GM18502 (cell line): ENCODE measurements around the gene OSTC.

ENCODE experiments used
- ATAC-seq: cut with Tn5 transposase; IDR thresholded peaks from one replicate; pipeline ENCODE4 v1.9.1; 2021; ENCODE audit warnings: mild to moderate bottlenecking; ENCODE audit not compliant: unreplicated experiment, poor library complexity

The OSTC gene

DNA sequence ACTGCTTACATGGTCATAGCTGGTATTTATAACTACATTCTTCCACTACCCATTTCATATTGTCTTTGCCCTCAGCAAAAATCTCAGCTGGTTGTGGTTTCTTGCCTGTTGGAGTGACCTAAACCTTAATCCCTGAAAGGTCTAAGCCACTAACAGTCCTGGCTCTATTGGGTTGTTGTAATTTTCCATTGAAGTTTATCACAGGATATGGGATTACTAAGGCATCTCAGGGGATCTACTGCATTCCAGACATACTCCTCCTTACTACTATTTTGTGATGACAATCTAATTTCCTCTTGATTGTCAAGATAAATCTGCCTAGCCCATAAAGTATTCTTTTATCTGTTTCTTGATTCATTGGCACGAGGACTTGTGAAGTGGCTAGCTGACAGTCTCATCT is 6.2 kb upstream of the OSTC start:
- ATAC-seq, result no peak

DNA sequence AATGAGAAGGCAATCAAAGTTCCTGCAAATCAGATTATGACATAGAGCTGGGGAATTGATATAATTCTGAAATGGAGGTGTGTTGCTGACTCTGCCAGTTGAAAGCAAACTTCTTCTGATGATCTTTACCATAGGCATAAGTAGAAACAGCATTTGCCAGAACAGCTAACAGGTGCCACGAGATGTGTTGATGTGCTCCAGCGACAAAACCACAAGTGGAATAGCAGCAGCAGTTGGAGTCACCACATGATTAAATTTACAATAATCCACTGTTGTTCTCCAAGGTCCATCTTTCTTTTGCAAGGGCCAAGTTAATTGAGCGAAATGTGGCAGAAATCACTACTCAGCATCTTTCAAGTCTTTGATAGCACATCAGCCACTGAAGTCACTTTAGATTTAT is 3.7 kb upstream of the OSTC start:
- no peak for ATAC-seq

DNA sequence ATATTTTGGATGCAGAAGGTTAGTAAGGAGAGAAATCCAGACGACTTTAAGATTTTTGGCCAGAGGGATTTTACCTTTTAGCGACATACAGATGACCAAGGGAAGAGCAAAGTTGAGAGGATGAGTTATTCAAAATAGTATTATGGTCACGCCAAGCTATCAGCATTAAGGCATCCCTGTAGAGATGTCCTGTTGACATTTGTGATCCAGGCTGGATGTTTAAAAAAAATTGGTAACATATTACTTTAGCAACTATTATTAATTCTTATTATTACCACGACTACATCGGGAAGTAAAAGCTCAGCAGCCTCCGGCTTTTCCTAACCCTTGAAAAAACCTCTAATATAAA is 562 bp upstream of the OSTC start:
- peak; percentile 17 for ATAC-seq

DNA sequence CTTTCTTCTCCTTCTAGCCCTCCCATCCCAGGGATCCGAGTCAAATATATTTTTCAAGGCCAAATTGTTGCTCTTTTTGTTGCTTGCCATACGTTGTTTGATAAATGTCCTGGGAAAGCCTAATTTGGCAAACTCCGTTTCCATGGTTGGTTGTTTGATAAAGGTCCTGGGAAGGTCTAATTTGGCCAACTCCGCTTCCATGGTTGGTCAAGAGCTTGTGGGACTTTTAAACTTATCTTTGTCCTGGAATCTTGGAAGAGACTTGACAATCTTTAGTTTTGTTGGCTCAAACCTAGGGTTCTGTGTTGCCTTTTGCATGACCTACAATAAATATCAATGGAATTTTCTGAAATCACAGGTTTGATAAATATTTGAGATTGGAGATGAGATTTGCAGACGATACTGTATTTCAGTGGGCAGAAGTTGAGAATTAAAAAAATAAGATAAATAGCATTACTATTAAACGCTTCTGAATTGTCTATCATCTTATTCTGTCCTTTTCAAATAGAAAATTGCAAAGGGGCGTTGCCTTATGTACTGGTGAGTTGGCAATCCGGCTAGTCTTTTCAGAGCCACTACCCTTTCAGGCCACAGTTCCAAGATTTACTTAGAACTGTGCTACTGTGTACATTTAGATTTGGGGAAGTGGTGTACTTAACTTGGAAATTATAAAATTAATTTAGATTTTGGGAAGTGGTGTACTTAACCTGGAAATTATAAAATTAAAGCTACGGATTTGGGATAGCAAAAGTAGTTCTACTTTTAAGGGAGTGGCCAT is 804 bp downstream of the OSTC start:
- peak; percentile 37 for ATAC-seq

DNA sequence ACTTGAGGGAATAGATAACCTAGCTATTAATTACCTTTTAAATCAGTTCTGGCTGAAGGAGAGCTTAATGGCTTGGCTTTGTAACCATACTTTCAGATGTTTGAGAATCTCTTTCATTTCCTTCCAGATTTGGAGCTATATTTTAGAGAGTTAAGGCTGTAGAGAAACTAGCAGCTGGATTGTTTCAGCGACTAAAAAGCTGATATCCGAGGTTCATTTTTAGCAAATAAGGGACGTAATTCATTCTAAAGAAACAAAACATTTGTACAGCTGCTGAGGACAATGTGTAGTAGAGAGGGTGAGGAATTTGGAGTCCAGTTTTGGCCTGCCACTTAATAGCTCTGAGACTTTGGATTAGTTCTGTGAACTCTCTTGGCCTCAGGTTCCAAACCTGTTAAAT is 12.2 kb downstream of the OSTC start:
- no peak for ATAC-seq

DNA sequence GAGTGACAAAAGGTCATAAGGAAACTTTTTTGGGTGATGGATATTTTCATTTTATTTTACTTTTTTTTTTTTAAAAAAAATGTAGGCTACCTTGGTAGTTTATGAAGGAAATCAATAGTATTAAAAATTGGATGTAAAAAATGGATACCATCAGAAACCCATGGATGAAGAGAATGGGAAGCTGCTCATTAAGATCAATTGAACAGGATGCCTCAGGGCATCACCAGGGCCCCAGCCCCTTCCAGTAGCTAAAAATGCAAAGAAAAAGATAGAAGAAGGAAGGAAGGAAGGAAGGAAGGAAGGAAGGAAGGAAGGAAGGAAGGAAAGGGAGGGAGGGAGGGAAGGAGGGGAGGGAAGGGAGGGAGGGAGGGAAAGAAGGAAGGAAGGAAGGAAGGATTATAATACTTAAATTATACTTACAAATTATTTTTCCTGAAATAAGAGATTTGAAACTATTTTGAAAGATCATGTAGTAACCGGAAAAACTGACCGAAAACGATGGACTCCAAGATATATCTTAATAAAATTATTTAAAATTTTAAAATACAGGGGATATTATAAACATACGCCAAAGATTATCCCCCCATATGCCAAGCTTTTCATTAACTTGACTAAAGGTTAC is 24.1 kb downstream of the OSTC start:
- ATAC-seq, result no peak

- ATAC-seq, result no peak
Measured at GRCh38 chr4:108681321-108681809, 31.0 kb downstream of the OSTC start.

DNA sequence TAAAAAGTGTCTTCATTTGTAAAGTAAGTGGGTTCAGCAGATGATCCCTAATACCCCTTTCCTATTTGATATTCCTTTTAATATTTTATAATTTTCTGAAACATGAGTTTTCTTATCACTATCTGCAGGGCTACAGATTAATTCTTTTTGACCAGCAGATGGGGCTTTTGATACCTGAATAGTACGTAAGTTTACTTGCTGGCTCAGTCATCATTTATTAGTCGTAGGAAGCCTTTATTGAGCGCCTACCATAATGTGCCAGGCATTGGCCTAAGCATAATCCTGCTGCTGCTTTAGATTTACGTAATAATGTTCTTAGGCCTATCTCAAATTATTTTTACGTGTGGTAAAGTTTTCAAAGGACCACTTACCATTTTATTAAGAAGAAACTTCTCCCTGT is 33.1 kb downstream of the OSTC start:
- ATAC-seq, result peak; percentile 47

GRCh38 chr4:108685036-108685686 is 34.8 kb downstream of the OSTC start:
- ATAC-seq, result no peak

DNA sequence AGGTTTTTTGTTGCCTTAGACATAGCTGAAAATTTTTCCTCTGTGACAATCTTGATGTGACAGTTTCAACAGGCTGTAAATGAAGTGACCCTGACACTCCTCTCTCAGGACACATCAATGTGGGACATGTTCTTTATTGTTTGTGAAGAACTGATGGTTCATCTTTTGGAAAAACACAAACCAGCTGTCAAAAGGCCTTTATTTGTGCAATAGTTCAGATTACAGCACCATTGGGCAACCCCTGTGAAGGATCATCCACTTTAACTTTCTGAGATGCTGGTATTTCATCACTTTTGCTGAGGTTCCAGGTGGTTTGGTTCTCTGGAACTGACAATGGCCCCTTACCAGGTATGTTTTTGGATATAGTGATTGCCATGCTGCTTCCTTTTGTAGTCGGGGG is 40.3 kb downstream of the OSTC start:
- ATAC-seq, result no peak

GRCh38 chr4:108693211-108693610 is 42.8 kb downstream of the OSTC start:
- no peak for ATAC-seq

GRCh38 chr4:108693819-108694218 is 43.4 kb downstream of the OSTC start:
- ATAC-seq, result no peak

DNA sequence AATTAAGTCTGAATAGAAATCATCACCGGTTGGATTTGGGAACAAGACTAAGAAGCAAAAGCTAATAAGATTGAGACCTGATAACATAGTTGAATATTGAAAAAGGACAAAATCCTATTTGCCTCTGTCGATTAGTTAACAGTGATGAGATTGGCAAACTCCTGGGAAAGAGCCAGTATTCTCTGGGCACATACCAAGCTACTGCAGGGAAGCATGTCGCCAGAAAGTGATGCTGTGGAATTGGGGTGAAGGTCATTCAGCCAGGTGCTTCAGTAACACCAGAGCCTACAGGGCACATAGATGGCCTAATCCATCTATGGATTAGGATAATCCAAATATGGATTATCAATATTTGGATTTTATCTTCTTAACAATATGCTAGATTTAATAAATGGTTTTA is 44.0 kb downstream of the OSTC start:
- ATAC-seq, result no peak

DNA sequence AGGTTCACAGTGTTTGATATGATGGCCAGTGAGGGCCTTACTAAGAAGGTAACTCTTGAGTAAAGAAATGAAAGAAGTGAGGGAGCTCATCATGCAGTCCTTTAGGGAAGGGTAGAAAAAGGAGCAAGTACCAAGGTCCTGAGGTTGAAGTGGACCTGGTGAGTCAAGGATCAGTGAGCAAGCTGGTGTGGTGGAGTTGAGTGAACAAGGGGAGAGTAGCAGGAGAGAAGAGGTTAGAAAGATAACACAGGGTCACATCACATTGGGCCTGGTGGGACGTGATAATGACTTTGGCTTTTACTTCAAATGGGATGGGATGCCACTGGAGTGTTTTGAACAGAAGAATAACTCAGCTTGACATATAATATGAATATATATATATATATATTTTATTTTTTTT is 44.7 kb downstream of the OSTC start:
- ATAC-seq, result no peak

DNA sequence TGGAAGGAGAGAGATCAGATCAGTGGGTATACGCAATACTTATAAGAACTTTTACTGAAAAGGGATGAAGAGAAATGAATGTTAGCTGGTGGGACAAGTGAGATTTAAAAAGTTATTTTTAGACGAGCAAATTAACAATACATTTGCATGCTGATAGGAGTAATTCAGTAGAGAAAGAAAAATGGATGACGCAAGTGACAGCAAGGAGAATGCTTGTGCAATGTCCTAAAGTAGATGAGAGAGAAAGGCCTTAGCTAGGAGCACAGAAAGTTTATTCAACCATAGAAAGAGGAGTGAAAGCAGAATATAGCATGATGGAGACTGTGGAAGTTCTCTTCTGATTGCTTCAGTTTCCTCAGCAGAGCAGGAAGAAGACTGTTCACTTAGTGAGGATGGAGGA is 45.8 kb downstream of the OSTC start:
- no peak for ATAC-seq

DNA sequence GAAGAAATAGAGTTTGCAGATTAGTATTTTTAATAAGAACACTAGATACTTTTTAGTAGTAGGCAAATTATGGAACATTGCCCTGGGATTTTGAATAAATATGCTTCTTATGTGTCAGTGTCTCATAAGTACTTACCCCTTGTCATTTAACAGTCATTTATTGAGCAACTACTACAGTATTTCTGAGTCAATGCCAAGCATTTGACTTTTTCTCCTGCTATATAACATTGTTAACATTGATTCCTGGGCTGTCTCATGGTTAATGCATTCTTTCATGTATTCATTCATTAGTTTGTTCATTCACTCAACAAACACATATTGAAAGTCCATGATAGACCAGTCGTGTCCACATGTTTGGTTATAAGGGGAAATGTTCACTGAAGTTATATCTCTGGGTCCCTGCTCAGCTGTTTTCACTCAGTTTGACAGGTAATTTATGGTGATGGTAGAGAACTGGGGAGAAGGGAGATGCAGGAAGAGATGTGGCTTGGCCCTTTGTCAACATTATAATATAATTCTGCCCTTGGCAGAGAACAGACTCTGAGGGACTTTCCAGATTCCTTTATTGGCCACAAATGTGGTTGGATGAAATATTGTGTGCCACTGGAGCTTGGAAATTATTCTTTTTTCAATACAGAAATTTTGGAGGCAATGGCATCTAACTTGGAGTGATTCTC is 49.8 kb downstream of the OSTC start:
- no peak for ATAC-seq

DNA sequence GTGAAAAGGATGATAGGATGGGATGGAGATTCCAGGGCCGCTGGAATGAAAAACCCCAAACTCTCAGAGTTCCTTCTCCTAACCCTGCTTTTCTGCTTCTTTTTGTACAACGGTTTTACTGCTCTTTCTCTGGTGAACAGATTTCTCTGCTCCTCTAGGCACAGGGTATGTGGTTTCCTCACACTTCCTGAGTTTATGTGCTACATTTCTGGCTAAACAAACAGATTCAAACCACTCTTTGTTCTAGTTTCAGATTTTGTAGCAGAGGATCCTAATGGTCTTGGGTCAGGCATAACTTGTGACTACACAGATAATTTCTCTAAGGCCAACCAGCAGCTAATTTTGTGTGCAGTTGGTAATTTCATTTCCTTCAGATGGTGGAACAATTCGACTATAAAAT is 52.6 kb downstream of the OSTC start:
- ATAC-seq, result peak; percentile 58

GRCh38 chr4:108703370-108703769 is 53.0 kb downstream of the OSTC start:
- peak; percentile 8 for ATAC-seq

- ATAC-seq, result no peak
Measured at GRCh38 chr4:108703966-108704365, 53.6 kb downstream of the OSTC start.

DNA sequence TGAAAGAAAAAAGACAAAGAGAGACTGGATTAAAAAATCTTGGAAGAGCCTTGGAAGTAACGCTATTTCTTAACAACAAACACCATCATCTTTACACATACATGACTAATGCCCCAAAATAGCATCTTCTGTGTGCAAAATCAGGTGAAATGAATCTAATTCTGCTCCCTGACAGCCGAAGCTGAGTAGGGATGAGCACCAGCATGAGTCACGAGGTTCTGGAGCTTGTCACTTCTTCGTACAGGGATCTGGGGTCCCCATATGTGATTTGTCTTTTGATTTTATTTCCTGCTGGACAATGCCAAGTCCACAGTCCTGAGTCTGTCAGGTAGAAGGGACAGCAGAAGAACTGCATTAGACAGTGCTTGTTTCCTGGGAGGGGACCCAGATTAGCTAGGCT is 55.9 kb downstream of the OSTC start:
- no peak for ATAC-seq

- no peak for ATAC-seq
Measured at GRCh38 chr4:108709234-108709633, 58.8 kb downstream of the OSTC start.
